Measurements from ENCODE around the gene REEP1. TPM values are rescaled to one million over a fixed set of nuclear protein-coding genes. Genes with fewer than 3 reads are reported as not detected.
"Not testable (repeated sequence)": the region's sequence is repeated elsewhere in the genome, so short reads cannot be mapped to it uniquely, and the experiment has no call there.

The REEP1 gene
- total RNA-seq, 1 donor from 2014 or later, result 6.4 TPM

GRCh38 chr2:86229221-86229620 lies 108.2 kb downstream of the REEP1 start:
- intact Hi-C loops (cut with DNase I), result no loop called here
- Histone ChIP-seq H3K27me3 (no peaks in the 10 kb centered on the region), H3K4me3 (no peak overlapping the region), H3K36me3 (peaks cover 0 to 4% of the 10 kb centered on the region in 2 donors), H3K4me1 (peaks cover 10 to 15% of the 10 kb centered on the region in 2 donors), H3K27ac (no peak overlapping the region), H3K9me3 (no peaks in the 10 kb centered on the region)
- DNase-seq (ENCODE audit: low spot score in 2 of 2), result no peak
- no peak for TF ChIP-seq CTCF (IDR thresholded peaks at IDR 0.05)

- H3K27ac ChIP-seq; DNase-seq (ENCODE audit: low spot score in 2 of 2); H3K9me3 ChIP-seq; H3K4me3 ChIP-seq; intact Hi-C loops (cut with DNase I); H3K36me3 ChIP-seq; H3K27me3 ChIP-seq: not testable (repeated sequence)
- H3K4me1 ChIP-seq, result peaks cover 11 to 19% of the 10 kb centered on the region in 2 donors
Measured at GRCh38 chr2:86228574-86228973, 108.9 kb downstream of the REEP1 start.

DNA sequence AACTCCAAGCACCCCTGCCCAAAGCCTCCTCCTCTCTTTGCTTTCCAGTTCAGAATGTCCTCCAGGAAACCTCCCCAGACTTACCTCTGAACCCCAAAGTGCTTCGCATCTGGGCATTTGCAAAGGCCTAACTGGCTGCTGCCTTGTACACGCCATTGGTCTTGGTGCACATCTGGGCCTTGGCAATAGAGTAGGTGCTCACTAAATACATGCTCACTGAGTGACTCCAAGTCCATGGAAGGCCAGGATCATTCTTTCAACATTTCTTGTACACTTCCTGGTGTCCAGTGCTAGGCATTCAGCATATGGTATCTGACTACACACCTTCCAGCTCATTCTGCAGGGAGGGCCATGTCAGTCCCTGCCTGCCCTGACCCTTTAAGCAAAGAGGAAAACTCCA lies 109.7 kb downstream of the REEP1 start:
- Histone ChIP-seq H3K4me3 (no peak overlapping the region), H3K4me1 (peaks cover 18 to 28% of the 10 kb centered on the region in 2 donors), H3K27ac (no peak overlapping the region), H3K36me3 (peaks cover 0 to 4% of the 10 kb centered on the region in 2 donors), H3K27me3 (no peaks in the 10 kb centered on the region), H3K9me3 (no peaks in the 10 kb centered on the region)
- no peak for TF ChIP-seq CTCF (IDR thresholded peaks at IDR 0.05)
- intact Hi-C loops (cut with DNase I), result no loop called here
- DNase-seq (ENCODE audit: low spot score in 2 of 2), result no peak

DNA sequence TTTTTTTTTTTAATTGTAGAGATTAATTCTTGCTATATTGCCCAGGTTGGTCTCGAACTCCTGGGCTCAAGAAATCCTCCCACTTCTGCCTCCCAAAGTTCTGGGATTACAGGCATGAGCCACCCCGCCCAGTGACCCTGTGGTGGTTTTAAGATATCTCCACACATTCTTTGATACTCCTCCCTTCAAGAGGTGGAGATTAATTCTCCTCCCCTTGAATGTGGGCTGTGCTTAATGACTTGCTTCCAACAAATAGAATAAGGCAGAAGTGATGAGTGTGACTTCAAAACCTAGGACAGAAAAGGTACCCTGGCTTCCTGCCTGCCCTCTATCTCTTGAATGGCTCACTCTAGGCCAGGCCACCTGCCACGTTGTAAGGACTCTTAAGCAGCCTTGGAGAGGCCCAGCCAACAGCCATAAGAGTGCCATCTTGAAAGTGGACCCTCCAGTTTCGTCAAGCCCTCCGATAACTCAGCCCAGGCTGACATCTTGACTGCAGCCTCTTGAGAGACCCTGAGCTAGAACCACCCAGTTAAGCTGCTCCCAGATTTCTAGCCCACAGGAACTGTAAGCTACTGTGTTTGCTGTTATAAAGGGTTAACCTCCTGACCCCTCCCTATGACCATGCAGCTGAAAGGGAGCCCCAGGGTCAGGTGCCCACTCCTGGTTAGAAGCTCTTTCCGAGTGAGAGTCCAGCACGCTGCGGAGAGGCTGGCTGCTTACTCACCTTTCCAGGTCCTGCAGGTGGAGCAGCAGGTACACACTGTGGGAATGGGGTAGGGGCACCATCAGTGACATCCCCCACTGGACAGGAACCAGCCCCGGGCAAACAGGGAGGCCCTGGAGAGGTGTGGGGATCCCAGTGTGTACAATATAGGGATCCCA lies 110.5 kb downstream of the REEP1 start:
- Histone ChIP-seq H3K27me3 (no peaks in the 10 kb centered on the region), H3K36me3 (no peaks in the 10 kb centered on the region), H3K4me3 (no peak overlapping the region), H3K9me3 (no peaks in the 10 kb centered on the region), H3K27ac (peak overlapping the region; percentile 89 to 93), H3K4me1 (peaks cover 23 to 31% of the 10 kb centered on the region in 2 donors)
- intact Hi-C loops (cut with DNase I), result no loop called here
- no peak for TF ChIP-seq CTCF (IDR thresholded peaks at IDR 0.05)
- no peak for DNase-seq (ENCODE audit: low spot score in 2 of 2)

DNA sequence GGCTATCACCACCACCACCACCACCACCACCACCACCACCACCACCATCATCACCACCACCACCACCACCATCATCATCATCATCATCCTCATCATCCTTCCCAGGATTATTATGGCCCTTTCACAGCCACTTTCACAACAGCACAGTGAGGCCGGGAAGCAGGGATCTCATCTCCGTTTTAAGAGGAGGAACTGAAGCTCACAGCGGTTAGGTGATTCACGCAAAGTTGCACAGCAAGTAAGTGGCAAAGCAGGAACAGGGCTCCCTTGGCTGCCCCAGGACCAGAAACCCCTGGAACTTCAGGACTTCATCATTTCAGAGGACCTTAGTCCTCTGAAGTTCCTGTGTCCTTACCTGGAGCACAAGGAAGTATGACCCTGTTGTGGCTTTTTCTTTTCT lies 111.4 kb downstream of the REEP1 start:
- intact Hi-C loops (cut with DNase I), result no loop called here
- H3K36me3 ChIP-seq, result no peaks in the 10 kb centered on the region
- peaks cover 25 to 37% of the 10 kb centered on the region in 2 donors for H3K4me1 ChIP-seq
- no peaks in the 10 kb centered on the region for H3K9me3 ChIP-seq
- DNase-seq (ENCODE audit: low spot score in 2 of 2), result no peak
- H3K27ac ChIP-seq, result peak overlapping the region; percentile 89 to 93
- no peaks in the 10 kb centered on the region for H3K27me3 ChIP-seq
- TF ChIP-seq CTCF (IDR thresholded peaks at IDR 0.05), result no peak
- no peak overlapping the region for H3K4me3 ChIP-seq

DNA sequence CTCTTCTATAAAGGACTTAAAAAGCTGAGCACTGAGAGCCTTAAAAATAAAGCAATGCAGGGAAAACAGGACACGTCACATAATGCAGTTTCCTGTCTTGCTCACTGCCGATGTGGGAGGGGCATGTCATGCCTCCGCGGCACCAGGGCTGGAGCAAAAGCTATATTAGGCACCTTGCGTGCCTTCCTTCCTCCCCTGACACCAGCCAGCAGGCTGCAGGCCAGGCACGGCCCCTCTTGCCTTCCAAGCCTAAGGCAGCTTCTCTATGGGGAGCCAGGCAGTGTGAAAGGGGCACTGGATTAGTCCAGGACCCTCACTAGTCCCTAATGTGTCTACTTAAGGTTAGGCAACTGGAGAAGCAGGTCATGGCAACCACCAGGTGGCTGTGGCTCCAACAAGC lies 111.8 kb downstream of the REEP1 start:
- Histone ChIP-seq H3K27me3 (no peaks in the 10 kb centered on the region), H3K9me3 (no peaks in the 10 kb centered on the region), H3K4me3 (peak overlapping the region in 1 of 2 donors; percentile 48), H3K36me3 (no peaks in the 10 kb centered on the region), H3K27ac (peak overlapping the region; percentile 89 to 93), H3K4me1 (peaks cover 25 to 37% of the 10 kb centered on the region in 2 donors)
- peak in 1 of 3 experiments; percentile 15 for TF ChIP-seq CTCF (IDR thresholded peaks at IDR 0.05)
- intact Hi-C loops (cut with DNase I), result loop anchor here (2.0 kb wide), 3 partner anchors 25 to 217 kb away; partner anchors contain the start of gene IMMT
- DNase-seq (ENCODE audit: low spot score in 2 of 2), result peak; percentile 79 to 94
